Measurements from ENCODE around the gene TMEM130.

DNA sequence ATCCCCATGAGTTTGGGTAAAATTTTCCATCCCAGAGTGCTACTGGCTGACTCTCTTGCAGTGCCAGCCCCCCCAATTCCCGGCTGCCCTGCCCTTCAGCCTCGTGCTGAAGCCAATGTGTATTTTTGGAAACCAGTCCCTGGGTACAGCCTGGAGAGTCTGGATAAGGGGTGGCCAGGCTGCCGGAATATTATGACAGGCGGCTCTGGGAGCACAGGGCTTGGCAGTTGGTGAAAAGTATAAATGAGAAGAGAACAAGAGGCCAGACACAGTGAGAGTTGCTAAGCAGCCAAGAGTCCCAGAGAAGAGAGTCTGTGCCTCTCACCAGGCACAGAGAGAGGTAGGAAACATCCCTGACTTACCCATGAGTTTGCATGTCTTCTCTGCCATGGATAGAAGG lies 53.6 kb downstream of the TMEM130 start:
- TF ChIP-seq, protein P1, sequence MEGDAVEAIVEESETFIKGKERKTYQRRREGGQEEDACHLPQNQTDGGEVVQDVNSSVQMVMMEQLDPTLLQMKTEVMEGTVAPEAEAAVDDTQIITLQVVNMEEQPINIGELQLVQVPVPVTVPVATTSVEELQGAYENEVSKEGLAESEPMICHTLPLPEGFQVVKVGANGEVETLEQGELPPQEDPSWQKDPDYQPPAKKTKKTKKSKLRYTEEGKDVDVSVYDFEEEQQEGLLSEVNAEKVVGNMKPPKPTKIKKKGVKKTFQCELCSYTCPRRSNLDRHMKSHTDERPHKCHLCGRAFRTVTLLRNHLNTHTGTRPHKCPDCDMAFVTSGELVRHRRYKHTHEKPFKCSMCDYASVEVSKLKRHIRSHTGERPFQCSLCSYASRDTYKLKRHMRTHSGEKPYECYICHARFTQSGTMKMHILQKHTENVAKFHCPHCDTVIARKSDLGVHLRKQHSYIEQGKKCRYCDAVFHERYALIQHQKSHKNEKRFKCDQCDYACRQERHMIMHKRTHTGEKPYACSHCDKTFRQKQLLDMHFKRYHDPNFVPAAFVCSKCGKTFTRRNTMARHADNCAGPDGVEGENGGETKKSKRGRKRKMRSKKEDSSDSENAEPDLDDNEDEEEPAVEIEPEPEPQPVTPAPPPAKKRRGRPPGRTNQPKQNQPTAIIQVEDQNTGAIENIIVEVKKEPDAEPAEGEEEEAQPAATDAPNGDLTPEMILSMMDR (IDR thresholded peaks at IDR 0.05) = no peak
- TF ChIP-seq POLR2A (IDR thresholded peaks at IDR 0.05) = no peak
- TF ChIP-seq POLR2AphosphoS5 (IDR thresholded peaks at IDR 0.05) = no peak

Data from upper lobe of left lung (tissue), 4 donors.